Measurements from ENCODE around the gene SSBP4. TPM values are rescaled to one million over a fixed set of nuclear protein-coding genes. Genes with fewer than 3 reads are reported as not detected.
A peak's percentile ranks its signal among the peaks of the same experiment; 100 is the strongest.

The SSBP4 gene
- total and polyA plus RNA-seq, 2 experiments from 2014 or later: 46.9 to 169 TPM

DNA sequence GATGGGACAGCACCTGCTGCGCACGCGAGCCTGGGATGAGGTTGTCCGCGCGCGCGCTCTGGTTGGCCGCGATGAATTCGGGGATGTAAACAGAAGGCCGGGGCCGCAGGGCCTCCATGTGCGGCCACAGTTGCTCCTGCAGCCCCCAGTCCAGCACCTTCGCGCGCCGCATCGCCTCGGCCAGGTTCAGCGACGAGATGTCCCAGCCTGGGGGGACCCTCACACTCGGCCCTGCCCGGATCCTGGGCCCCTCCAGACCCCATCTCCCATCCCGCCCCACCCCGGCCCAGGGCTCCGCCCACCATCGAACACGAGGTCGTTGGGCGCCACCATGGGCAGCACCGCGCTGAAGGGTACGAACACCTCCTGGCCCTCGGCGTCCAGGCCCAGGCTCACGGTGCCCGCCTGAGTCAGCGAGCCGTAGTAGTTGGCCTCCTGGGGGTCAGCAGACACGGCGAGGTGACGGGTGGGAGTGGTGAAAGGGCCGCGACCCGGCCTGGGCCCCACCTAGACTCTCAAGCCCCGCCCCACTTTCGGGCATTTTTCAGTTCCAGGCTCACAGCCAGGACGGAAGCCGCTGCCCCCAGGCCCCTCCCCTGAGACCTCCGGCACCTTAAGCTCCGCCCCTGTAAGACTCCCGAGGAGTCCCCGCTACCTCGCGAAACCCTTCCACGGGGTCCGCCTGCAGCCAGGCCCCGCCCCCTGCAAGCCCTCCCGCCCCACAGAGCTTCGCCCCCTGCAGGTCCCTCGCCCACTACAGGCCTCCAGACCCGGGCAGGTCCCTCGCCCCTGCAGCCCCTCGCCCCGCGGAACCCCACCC lies 17.7 kb downstream of the SSBP4 start:
- no peaks in the 10 kb centered on the region for H3K79me2 ChIP-seq (ENCODE audit: insufficient read depth)
- H2AFZ ChIP-seq: no peak overlapping the region
- H3K4me2 ChIP-seq (ENCODE audit: unreplicated experiment): peak overlapping the region; percentile 57
- DNase-seq: peak; percentile 85
- H3K9me3 ChIP-seq (ENCODE audit: low read depth): no peaks in the 10 kb centered on the region
- in situ Hi-C loops (cut with MboI): no loop called here
- H3K9ac ChIP-seq: peak overlapping the region; percentile 29; the same call in 1 of the 2 replicates
- no peaks in the 10 kb centered on the region for H3K36me3 ChIP-seq (ENCODE audit: low read depth)
- H3K4me3 ChIP-seq: peak overlapping the region; percentile 61
- H3F3A ChIP-seq (ENCODE audit: insufficient read depth): peaks cover 18% of the 10 kb centered on the region
- no peaks in the 10 kb centered on the region for H3K4me1 ChIP-seq (ENCODE audit: insufficient read depth)
- H4K20me1 ChIP-seq (ENCODE audit: insufficient read depth): no peaks in the 10 kb centered on the region
- H3K9me2 ChIP-seq (ENCODE audit: insufficient read depth): no peaks in the 10 kb centered on the region
- TF ChIP-seq EZH2 (IDR thresholded peaks at IDR 0.05; ENCODE audit: insufficient read depth, poor library complexity, severe bottlenecking) (no peak), EZH2phosphoT487 (IDR thresholded peaks at IDR 0.05; ENCODE audit: insufficient read depth, low read depth) (no peak)
- no peak overlapping the region for H3K27ac ChIP-seq
- WGBS, 2 experiments (ENCODE audit: low coverage in 1 of 2, low lambda C conversion rate in 2 of 2, missing lambda C conversion rate in 2 of 2): 29 to 34% methylated on average over 33 to 65 of the region's 67 CpGs
- H3K27me3 ChIP-seq (replicated peaks; ENCODE audit: insufficient read depth): no peaks in the 10 kb centered on the region

DNA sequence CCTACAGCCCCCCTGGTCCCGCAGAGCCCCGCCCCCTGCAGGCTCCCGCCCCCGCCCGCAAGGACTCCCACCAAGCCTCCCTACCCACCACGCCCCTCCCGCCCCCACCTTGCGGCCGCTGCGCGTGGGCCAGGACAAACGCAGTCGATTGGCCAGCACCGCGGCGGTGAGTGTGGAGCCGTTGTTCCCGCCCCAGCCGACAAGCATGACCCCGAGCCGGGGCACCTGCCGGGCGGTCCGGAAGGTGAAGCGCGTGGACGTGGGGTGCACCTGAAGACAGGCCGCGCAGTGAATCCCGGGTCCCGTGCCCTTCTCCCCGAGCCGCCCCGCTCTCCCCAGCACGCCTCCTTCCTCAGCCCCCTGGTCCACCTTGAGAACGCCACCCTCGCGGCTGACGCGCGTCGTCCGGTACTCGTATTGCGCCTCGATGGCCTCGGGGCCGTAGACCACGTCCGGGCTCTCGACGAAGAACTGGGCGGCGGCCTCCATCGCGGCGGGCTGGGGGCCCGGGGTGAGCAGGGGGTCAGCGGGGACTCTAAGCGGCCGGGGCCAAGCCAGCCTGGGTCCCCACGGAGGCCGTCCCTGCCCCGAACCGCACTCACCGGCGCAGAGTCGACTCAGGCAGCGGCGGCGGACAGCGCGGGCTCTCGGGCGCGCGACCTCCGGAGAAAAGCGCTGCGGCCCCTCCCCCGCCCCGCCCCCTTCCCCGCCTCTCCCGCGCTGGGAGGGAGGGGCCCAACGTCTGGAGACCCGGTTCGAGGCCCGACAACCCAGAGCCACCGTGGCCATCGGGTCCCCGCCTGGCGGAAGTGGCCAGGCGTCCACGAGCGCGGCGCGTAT lies 18.5 kb downstream of the SSBP4 start, which contains the start of gene ISYNA1:
Gene ISYNA1 (minus strand): TSS at position 643 of the 840 bp plus-strand sequence. CDS start 154 bp downstream, at position 489.
- Histone ChIP-seq H3K4me1 (ENCODE audit: insufficient read depth) (no peaks in the 10 kb centered on the region), H4K20me1 (ENCODE audit: insufficient read depth) (no peaks in the 10 kb centered on the region), H3K27ac (no peak within 1 kb of the TSS), H3K36me3 (ENCODE audit: low read depth) (no peaks in the 10 kb centered on the region), H3K79me2 (ENCODE audit: insufficient read depth) (no peaks in the 10 kb centered on the region), H3F3A (ENCODE audit: insufficient read depth) (peaks cover 22% of the 10 kb centered on the region), H3K9me2 (ENCODE audit: insufficient read depth) (no peaks in the 10 kb centered on the region), H2AFZ (no peak within 1 kb of the TSS), H3K4me2 (ENCODE audit: unreplicated experiment) (peak within 1 kb of the TSS; percentile 57), H3K9me3 (ENCODE audit: low read depth) (no peaks in the 10 kb centered on the region), H3K9ac (peak within 1 kb of the TSS; percentile 36; the same call in 1 of the 2 replicates), H3K27me3 (replicated peaks; ENCODE audit: insufficient read depth) (no peaks in the 10 kb centered on the region), H3K4me3 (peak within 1 kb of the TSS; percentile 61)
- DNase-seq: peak; percentile 69
- TF ChIP-seq EZH2phosphoT487 (IDR thresholded peaks at IDR 0.05; ENCODE audit: insufficient read depth, low read depth) (no peak), EZH2 (IDR thresholded peaks at IDR 0.05; ENCODE audit: insufficient read depth, poor library complexity, severe bottlenecking) (no peak)
- WGBS, 2 experiments (ENCODE audit: low coverage in 1 of 2, low lambda C conversion rate in 2 of 2, missing lambda C conversion rate in 2 of 2): 2 to 4% methylated on average over 67 to 98 of the region's 99 CpGs
- in situ Hi-C loops (cut with MboI): no loop called here

DNA sequence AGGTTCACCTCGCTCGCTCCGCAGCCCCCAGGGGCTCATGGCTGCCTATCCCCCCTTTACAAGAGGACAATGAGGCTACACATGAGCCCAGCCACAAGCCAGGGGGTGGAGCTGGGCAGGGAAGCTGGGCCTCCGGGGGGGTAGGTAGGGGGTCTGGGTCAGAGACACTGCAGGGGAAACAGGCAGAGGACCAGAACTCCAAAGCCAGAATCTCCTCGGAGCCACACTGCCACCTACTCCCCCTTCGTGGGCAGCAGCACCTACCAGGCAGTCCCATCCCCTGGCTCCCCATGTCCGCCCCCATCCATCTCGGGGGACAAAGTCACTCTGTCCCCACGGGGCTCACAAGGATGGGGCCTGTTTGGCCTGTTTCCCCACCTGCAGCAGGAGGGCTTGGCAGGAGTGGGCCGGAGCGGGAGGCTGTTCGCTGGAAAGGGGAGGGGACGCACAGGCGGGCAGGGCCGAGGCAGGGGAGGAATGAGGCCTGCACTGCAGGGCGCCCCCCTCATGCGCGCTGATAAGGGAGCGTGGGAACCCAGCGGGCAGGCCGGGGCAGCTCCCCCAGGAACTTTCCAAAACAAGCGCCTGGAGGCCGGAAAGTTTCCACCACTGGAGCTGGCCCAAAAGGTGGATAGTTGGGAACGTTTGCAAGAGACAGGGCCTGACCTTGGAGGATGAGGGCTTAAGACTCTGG lies 19.3 kb downstream of the SSBP4 start:
- no peaks in the 10 kb centered on the region for H3K79me2 ChIP-seq (ENCODE audit: insufficient read depth)
- no peaks in the 10 kb centered on the region for H3K27me3 ChIP-seq (replicated peaks; ENCODE audit: insufficient read depth)
- DNase-seq: peak; percentile 41
- no peak overlapping the region for H3K27ac ChIP-seq
- in situ Hi-C loops (cut with MboI): no loop called here
- no peak overlapping the region for H3K4me2 ChIP-seq (ENCODE audit: unreplicated experiment)
- H3F3A ChIP-seq (ENCODE audit: insufficient read depth): peaks cover 23% of the 10 kb centered on the region
- 45 to 50% methylated on average over 24 of the region's 24 CpGs for WGBS, 2 experiments (ENCODE audit: low coverage in 1 of 2, low lambda C conversion rate in 2 of 2, missing lambda C conversion rate in 2 of 2)
- no peak overlapping the region for H3K9ac ChIP-seq
- peak overlapping the region; percentile 61 for H3K4me3 ChIP-seq
- no peaks in the 10 kb centered on the region for H3K9me3 ChIP-seq (ENCODE audit: low read depth)
- H3K4me1 ChIP-seq (ENCODE audit: insufficient read depth): no peaks in the 10 kb centered on the region
- TF ChIP-seq EZH2 (IDR thresholded peaks at IDR 0.05; ENCODE audit: insufficient read depth, poor library complexity, severe bottlenecking) (no peak), EZH2phosphoT487 (IDR thresholded peaks at IDR 0.05; ENCODE audit: insufficient read depth, low read depth) (no peak)
- no peak overlapping the region for H2AFZ ChIP-seq
- H3K36me3 ChIP-seq (ENCODE audit: low read depth): no peaks in the 10 kb centered on the region; the same call in 1 of the 2 replicates
- no peaks in the 10 kb centered on the region for H3K9me2 ChIP-seq (ENCODE audit: insufficient read depth)
- no peaks in the 10 kb centered on the region for H4K20me1 ChIP-seq (ENCODE audit: insufficient read depth)

All from GM23248 (cell line).